ENCODE data around the gene CHST2.

DNA sequence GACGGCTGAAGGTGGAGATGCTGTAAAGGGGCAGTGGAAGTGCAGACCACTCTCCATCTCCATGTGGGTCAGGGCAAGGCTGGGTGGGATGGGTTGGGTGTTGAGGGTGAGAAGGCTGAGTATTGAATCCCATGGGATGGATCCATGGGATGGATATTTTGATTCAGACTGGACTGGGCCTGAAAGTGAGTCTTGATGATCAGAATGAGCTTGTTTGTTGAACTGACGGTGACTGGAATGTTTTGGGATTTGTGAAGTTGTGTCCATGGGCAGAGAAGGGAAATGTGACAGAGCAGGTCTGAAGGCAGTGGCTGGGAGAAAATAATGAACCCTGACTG lies 49.3 kb downstream of the CHST2 start:
- TF ChIP-seq, protein P1, sequence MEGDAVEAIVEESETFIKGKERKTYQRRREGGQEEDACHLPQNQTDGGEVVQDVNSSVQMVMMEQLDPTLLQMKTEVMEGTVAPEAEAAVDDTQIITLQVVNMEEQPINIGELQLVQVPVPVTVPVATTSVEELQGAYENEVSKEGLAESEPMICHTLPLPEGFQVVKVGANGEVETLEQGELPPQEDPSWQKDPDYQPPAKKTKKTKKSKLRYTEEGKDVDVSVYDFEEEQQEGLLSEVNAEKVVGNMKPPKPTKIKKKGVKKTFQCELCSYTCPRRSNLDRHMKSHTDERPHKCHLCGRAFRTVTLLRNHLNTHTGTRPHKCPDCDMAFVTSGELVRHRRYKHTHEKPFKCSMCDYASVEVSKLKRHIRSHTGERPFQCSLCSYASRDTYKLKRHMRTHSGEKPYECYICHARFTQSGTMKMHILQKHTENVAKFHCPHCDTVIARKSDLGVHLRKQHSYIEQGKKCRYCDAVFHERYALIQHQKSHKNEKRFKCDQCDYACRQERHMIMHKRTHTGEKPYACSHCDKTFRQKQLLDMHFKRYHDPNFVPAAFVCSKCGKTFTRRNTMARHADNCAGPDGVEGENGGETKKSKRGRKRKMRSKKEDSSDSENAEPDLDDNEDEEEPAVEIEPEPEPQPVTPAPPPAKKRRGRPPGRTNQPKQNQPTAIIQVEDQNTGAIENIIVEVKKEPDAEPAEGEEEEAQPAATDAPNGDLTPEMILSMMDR (IDR thresholded peaks at IDR 0.05) = no peak
- TF ChIP-seq CDX4 (CRISPR knock-in tag; IDR thresholded peaks at IDR 0.05; ENCODE audit: borderline replicate concordance) (no peak), NR3C1 (CRISPR knock-in tag; conservative IDR thresholded peaks at IDR 0.05; ENCODE audit: low read depth) (no peak), ELF4 (CRISPR knock-in tag; IDR thresholded peaks at IDR 0.05; ENCODE audit: low read depth) (no peak), ATF6 (CRISPR knock-in tag; IDR thresholded peaks at IDR 0.05) (no peak), ATF2 (CRISPR knock-in tag; IDR thresholded peaks at IDR 0.05; ENCODE audit: borderline replicate concordance, low read depth) (no peak), JUN (CRISPR knock-in tag; IDR thresholded peaks at IDR 0.05) (no peak), CREB1 (CRISPR knock-in tag; IDR thresholded peaks at IDR 0.05) (no peak)

Measured in WTC11 (cell line).